ENCODE measurements around the gene FANCL.
"Not testable (repeated sequence)": the region's sequence is repeated elsewhere in the genome, so short reads cannot be mapped to it uniquely, and the experiment has no call there.

The FANCL gene

DNA sequence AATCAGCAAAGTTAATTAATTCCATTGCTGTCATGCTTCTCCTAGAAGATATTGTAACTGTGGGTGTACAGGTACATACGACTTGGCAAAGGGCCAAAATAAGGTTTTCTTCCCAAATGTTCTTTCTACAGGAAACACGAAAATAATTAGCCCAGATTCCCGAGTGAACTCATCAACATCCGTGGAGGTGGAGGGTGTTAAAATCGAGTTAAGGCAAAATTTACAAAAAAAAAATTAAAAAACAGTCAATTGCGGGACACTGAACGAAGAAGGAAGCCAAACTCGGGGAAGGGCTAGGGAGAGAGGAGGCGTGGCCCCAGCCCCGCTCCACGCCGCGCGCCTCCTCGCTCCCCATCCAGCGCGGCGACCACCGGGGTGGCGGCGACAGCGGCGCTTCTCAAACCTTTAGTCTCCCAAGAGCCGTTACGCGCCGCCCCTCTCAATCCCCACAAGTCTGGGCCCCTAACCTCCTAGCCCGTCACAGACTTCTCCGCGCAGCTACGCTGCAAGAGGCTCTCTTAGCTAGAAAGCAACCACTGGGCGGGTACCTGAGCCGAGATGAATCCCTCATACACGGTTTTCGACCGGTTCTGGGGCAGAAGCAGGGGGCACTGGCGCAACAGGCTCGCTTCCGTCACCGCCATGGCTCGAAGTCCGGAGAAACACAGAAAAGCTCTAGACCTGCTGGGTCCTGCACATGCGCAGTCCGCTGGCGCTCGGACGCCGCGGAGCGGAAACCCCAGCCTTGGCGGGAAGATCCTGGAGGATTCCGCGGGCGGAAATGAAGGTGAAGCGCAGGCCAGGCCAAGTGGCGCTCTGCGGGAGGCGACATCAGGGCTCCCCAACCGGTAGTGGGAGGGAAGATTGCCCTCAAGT lies at the start of gene FANCL:
TSS of gene FANCL (minus strand) at position 656 of the 876 bp plus-strand sequence. CDS start at position 644, 12 bp downstream.
- no peaks in the 10 kb centered on the region for H3K36me3 ChIP-seq (replicated peaks; ENCODE audit: low read depth, low read length)
- peak within 1 kb of the TSS; percentile 72 for H3K4me2 ChIP-seq (ENCODE audit: low read length)
- no peaks in the 10 kb centered on the region for H3K27me3 ChIP-seq (ENCODE audit: low read depth, low read length)
- H2AFZ ChIP-seq (ENCODE audit: low read depth, low read length): peak within 1 kb of the TSS; percentile 96
- peaks cover 48% of the 10 kb centered on the region for H3K79me2 ChIP-seq (ENCODE audit: low read length)
- H3K27ac ChIP-seq (ENCODE audit: low read length): peak within 1 kb of the TSS; percentile 79
- TF ChIP-seq, protein P1, sequence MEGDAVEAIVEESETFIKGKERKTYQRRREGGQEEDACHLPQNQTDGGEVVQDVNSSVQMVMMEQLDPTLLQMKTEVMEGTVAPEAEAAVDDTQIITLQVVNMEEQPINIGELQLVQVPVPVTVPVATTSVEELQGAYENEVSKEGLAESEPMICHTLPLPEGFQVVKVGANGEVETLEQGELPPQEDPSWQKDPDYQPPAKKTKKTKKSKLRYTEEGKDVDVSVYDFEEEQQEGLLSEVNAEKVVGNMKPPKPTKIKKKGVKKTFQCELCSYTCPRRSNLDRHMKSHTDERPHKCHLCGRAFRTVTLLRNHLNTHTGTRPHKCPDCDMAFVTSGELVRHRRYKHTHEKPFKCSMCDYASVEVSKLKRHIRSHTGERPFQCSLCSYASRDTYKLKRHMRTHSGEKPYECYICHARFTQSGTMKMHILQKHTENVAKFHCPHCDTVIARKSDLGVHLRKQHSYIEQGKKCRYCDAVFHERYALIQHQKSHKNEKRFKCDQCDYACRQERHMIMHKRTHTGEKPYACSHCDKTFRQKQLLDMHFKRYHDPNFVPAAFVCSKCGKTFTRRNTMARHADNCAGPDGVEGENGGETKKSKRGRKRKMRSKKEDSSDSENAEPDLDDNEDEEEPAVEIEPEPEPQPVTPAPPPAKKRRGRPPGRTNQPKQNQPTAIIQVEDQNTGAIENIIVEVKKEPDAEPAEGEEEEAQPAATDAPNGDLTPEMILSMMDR (IDR thresholded peaks at IDR 0.05; ENCODE audit: low read depth, low read length): peak; percentile 8; the same call in 1 of the 2 replicates
- no peak for TF ChIP-seq EZH2phosphoT487 (IDR thresholded peaks at IDR 0.05; ENCODE audit: low read depth)
- H3K4me3 ChIP-seq (ENCODE audit: low read length): peak within 1 kb of the TSS; percentile 92
- no peaks in the 10 kb centered on the region for H4K20me1 ChIP-seq (ENCODE audit: insufficient read depth, low read length)
- peak within 1 kb of the TSS; percentile 97 for H3K9ac ChIP-seq (ENCODE audit: low read length)
- peaks cover 9% of the 10 kb centered on the region for H3K4me1 ChIP-seq (ENCODE audit: low read length)
- H3K9me3 ChIP-seq (ENCODE audit: insufficient read depth, low read length): no peaks in the 10 kb centered on the region

DNA sequence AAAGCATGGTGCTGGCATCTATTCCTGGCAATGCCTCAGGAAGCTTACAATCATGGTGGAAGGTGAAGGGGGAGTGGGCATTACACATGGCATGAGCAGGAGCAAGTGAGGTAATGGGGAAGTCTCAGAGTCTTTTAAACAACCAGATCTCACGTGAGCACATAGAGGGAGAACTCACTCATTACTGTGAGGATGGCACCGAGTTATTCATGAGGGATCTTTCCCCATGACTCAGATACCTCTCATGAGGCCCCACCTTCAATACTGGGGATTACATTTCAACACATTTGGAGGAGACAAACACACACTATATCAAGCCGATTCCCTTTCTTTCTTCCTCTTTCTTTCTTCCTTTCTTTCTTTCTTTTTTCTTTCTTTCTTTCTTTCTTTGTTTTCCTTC lies 47.9 kb upstream of the FANCL start:
- no peak overlapping the region for H3K27ac ChIP-seq (ENCODE audit: low read length)
- no peaks in the 10 kb centered on the region for H3K36me3 ChIP-seq (replicated peaks; ENCODE audit: low read depth, low read length)
- H2AFZ ChIP-seq (ENCODE audit: low read depth, low read length): no peak overlapping the region
- no peaks in the 10 kb centered on the region for H3K9me3 ChIP-seq (ENCODE audit: insufficient read depth, low read length)
- H4K20me1 ChIP-seq (ENCODE audit: insufficient read depth, low read length): no peaks in the 10 kb centered on the region
- no peaks in the 10 kb centered on the region for H3K79me2 ChIP-seq (ENCODE audit: low read length)
- no peaks in the 10 kb centered on the region for H3K4me1 ChIP-seq (ENCODE audit: low read length)
- H3K9ac ChIP-seq (ENCODE audit: low read length): no peak overlapping the region
- no peaks in the 10 kb centered on the region for H3K27me3 ChIP-seq (ENCODE audit: low read depth, low read length)
- no peak for TF ChIP-seq EZH2phosphoT487 (IDR thresholded peaks at IDR 0.05; ENCODE audit: low read depth)
- TF ChIP-seq, protein P1 (IDR thresholded peaks at IDR 0.05; ENCODE audit: low read depth, low read length): no peak
- no peak overlapping the region for H3K4me2 ChIP-seq (ENCODE audit: low read length)
- no peak overlapping the region for H3K4me3 ChIP-seq (ENCODE audit: low read length)

DNA sequence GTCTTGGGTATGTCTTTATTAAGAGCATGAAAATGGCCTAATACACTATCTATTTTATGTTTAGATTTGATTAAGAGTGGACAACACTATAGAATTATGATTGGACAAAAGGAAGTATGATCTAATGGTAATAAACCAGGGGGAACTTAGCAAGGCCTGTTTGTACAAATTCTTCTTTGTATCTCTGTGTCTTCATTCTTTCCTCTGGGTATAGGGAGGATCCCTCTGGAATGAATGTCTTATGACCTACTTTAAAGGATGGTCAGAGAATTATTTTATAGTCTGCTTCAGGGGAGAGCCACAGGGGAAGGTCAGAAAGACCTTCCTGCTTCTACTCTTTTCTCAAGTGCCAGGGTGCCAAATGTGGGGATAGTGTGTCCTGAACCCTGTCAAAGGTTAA lies 42.8 kb upstream of the FANCL start:
- Histone ChIP-seq H3K36me3 (replicated peaks; ENCODE audit: low read depth, low read length) (no peaks in the 10 kb centered on the region), H2AFZ (ENCODE audit: low read depth, low read length) (no peak overlapping the region), H3K27me3 (ENCODE audit: low read depth, low read length) (no peaks in the 10 kb centered on the region), H3K79me2 (ENCODE audit: low read length) (no peaks in the 10 kb centered on the region), H3K4me2 (ENCODE audit: low read length) (no peak overlapping the region), H3K4me3 (ENCODE audit: low read length) (no peak overlapping the region), H3K9ac (ENCODE audit: low read length) (no peak overlapping the region), H3K4me1 (ENCODE audit: low read length) (no peaks in the 10 kb centered on the region), H3K27ac (ENCODE audit: low read length) (no peak overlapping the region), H3K9me3 (ENCODE audit: insufficient read depth, low read length) (no peaks in the 10 kb centered on the region), H4K20me1 (ENCODE audit: insufficient read depth, low read length) (no peaks in the 10 kb centered on the region)
- TF ChIP-seq EZH2phosphoT487 (IDR thresholded peaks at IDR 0.05; ENCODE audit: low read depth): no peak
- TF ChIP-seq, protein P1 (IDR thresholded peaks at IDR 0.05; ENCODE audit: low read depth, low read length): no peak

DNA sequence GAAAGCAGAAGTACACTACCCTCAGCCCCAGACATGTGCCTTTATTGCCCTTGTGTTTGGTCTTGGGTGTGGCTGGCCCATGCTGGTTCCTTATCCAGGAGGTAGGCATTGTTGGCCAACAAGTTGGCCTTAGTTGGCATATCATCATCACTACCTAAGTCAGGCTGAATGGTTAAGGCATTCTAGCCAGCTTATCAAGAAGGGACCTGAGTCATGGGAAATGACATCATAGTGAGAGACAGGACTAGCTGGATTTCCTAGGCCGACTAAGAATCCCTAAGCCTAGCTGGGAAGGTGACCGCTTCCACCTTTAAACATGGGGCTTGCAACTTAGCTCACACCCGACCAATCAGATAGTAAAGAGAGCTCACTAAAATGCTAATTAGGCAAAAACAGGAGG lies 34.0 kb upstream of the FANCL start:
- H3K9ac ChIP-seq (ENCODE audit: low read length); H3K9me3 ChIP-seq (ENCODE audit: insufficient read depth, low read length); H3K4me3 ChIP-seq (ENCODE audit: low read length); H3K4me1 ChIP-seq (ENCODE audit: low read length); H3K79me2 ChIP-seq (ENCODE audit: low read length); H4K20me1 ChIP-seq (ENCODE audit: insufficient read depth, low read length); H3K27me3 ChIP-seq (ENCODE audit: low read depth, low read length); H3K4me2 ChIP-seq (ENCODE audit: low read length); H3K27ac ChIP-seq (ENCODE audit: low read length); H3K36me3 ChIP-seq (replicated peaks; ENCODE audit: low read depth, low read length); H2AFZ ChIP-seq (ENCODE audit: low read depth, low read length): not testable (repeated sequence)
